Memory B cell (primary cell): ENCODE data around the gene HOXA5.
A peak's percentile ranks its signal among the peaks of the same experiment; 100 is the strongest.

Experiments
- ATAC-seq: fragments of 150-1000 bp; cut with Tn5 transposase; 2 replicates; pipeline ENCODE4 v1.10.0; 2021; ENCODE audit warnings: low read depth, mild to moderate bottlenecking, moderate library complexity
- DNase-seq, 2 donors: peaks; one replicate each; pipeline ENCODE4 v3.0.0; 2022; ENCODE audit warnings: low spot score in 2 of 2
- H3K27ac Mint-ChIP-seq: one replicate; pipeline ENCODE4 v1.8.0; 2022; ENCODE audit warnings: mild to moderate bottlenecking, moderate library complexity, mixed read lengths
- H3K27me3 Mint-ChIP-seq: one replicate; pipeline ENCODE4 v1.8.0; 2022; ENCODE audit warnings: mixed read lengths
- H3K36me3 Mint-ChIP-seq: one replicate; pipeline ENCODE4 v1.8.0; 2022; ENCODE audit warnings: mild to moderate bottlenecking, mixed read lengths
- H3K4me1 Mint-ChIP-seq: one replicate; pipeline ENCODE4 v1.8.0; 2022; ENCODE audit warnings: mixed read lengths
- H3K4me3 Mint-ChIP-seq: one replicate; pipeline ENCODE4 v1.8.0; 2022; ENCODE audit warnings: mild to moderate bottlenecking, moderate library complexity, mixed read lengths
- H3K9me3 Mint-ChIP-seq: one replicate; pipeline ENCODE4 v1.8.0; 2022; ENCODE audit warnings: mixed read lengths

The HOXA5 gene

GRCh38 chr7:27133409-27134231 lies 9.9 kb downstream of the HOXA5 start:
- Mint-ChIP-seq H3K4me3 (no peak overlapping the region), H3K36me3 (peaks cover 2% of the 10 kb centered on the region), H3K27me3 (peaks cover 16% of the 10 kb centered on the region), H3K27ac (no peak overlapping the region), H3K9me3 (peaks cover 2% of the 10 kb centered on the region), H3K4me1 (no peaks in the 10 kb centered on the region)
- no peak for DNase-seq
- no peak for ATAC-seq

GRCh38 chr7:27132978-27133377 lies 10.5 kb downstream of the HOXA5 start:
- H3K27ac Mint-ChIP-seq = no peak overlapping the region

GRCh38 chr7:27132214-27132613 lies 11.3 kb downstream of the HOXA5 start:
- H3K9me3 Mint-ChIP-seq = peaks cover 2% of the 10 kb centered on the region
- no peak overlapping the region for H3K4me3 Mint-ChIP-seq
- H3K27me3 Mint-ChIP-seq = peaks cover 17% of the 10 kb centered on the region
- peaks cover 2% of the 10 kb centered on the region for H3K36me3 Mint-ChIP-seq
- no peak overlapping the region for H3K27ac Mint-ChIP-seq
- H3K4me1 Mint-ChIP-seq = no peaks in the 10 kb centered on the region
- DNase-seq = no peak
- ATAC-seq = no peak

More at GRCh38 chr7:27132978-27133377, 10.5 kb downstream of the HOXA5 start:
- H3K27me3 Mint-ChIP-seq = peaks cover 17% of the 10 kb centered on the region
- peaks cover 2% of the 10 kb centered on the region for H3K36me3 Mint-ChIP-seq
- ATAC-seq = no peak
- no peaks in the 10 kb centered on the region for H3K4me1 Mint-ChIP-seq
- no peak for DNase-seq
- H3K9me3 Mint-ChIP-seq = peaks cover 2% of the 10 kb centered on the region
- no peak overlapping the region for H3K4me3 Mint-ChIP-seq

- no peak overlapping the region for H3K27ac Mint-ChIP-seq
- H3K4me3 Mint-ChIP-seq = peak overlapping the region; percentile 51
- DNase-seq (no peak), ATAC-seq (no peak)
- peaks cover 17% of the 10 kb centered on the region for H3K27me3 Mint-ChIP-seq
- H3K4me1 Mint-ChIP-seq = no peaks in the 10 kb centered on the region
- peaks cover 2% of the 10 kb centered on the region for H3K9me3 Mint-ChIP-seq
- peaks cover 2% of the 10 kb centered on the region for H3K36me3 Mint-ChIP-seq
Observed at GRCh38 chr7:27131390-27131819, 12.1 kb downstream of the HOXA5 start.

- peak; percentile 40 to 61 for DNase-seq
- H3K4me1 Mint-ChIP-seq = no peaks in the 10 kb centered on the region
- H3K9me3 Mint-ChIP-seq = peaks cover 2% of the 10 kb centered on the region
- H3K36me3 Mint-ChIP-seq = peaks cover 2% of the 10 kb centered on the region
- peak within 1 kb of the TSS; percentile 51 for H3K4me3 Mint-ChIP-seq
- peak; percentile 90 for ATAC-seq
- H3K27ac Mint-ChIP-seq = no peak within 1 kb of the TSS
- peaks cover 18% of the 10 kb centered on the region for H3K27me3 Mint-ChIP-seq
Observed at GRCh38 chr7:27130540-27131389, 12.7 kb downstream of the HOXA5 start, which contains the start of gene HOXA4. TSS of gene HOXA4 (minus strand) at chr7:27130757. CDS start at chr7:27130733, 24 bp downstream.

- Mint-ChIP-seq H3K9me3 (peaks cover 2% of the 10 kb centered on the region), H3K4me3 (no peak overlapping the region), H3K4me1 (no peaks in the 10 kb centered on the region), H3K36me3 (peaks cover 2% of the 10 kb centered on the region), H3K27me3 (peaks cover 20% of the 10 kb centered on the region), H3K27ac (no peak overlapping the region)
- ATAC-seq = peak; percentile 33
- peak in 1 of 2 donors; percentile 18 for DNase-seq
Observed at GRCh38 chr7:27129729-27130539, 13.5 kb downstream of the HOXA5 start.

GRCh38 chr7:27128776-27129728 lies 14.4 kb downstream of the HOXA5 start:
- DNase-seq (no peak), ATAC-seq (no peak)
- Mint-ChIP-seq H3K27me3 (peaks cover 16% of the 10 kb centered on the region), H3K36me3 (peaks cover 2% of the 10 kb centered on the region), H3K9me3 (peaks cover 2% of the 10 kb centered on the region), H3K4me3 (peak overlapping the region; percentile 25), H3K27ac (no peak overlapping the region), H3K4me1 (no peaks in the 10 kb centered on the region)

GRCh38 chr7:27128034-27128433 lies 15.4 kb downstream of the HOXA5 start:
- H3K27me3 Mint-ChIP-seq = peaks cover 15% of the 10 kb centered on the region
- H3K4me1 Mint-ChIP-seq = no peaks in the 10 kb centered on the region

GRCh38 chr7:27126596-27127327 lies 16.7 kb downstream of the HOXA5 start:
- no peak for DNase-seq
- Mint-ChIP-seq H3K4me3 (no peak overlapping the region), H3K9me3 (peaks cover 2% of the 10 kb centered on the region), H3K4me1 (no peaks in the 10 kb centered on the region), H3K27ac (no peak overlapping the region), H3K36me3 (peaks cover 2% of the 10 kb centered on the region), H3K27me3 (peaks cover 15% of the 10 kb centered on the region)
- no peak for ATAC-seq

More at GRCh38 chr7:27128034-27128433, 15.4 kb downstream of the HOXA5 start:
- DNase-seq (no peak), ATAC-seq (no peak)
- H3K4me3 Mint-ChIP-seq = no peak overlapping the region
- H3K9me3 Mint-ChIP-seq = peaks cover 2% of the 10 kb centered on the region
- no peak overlapping the region for H3K27ac Mint-ChIP-seq
- peaks cover 2% of the 10 kb centered on the region for H3K36me3 Mint-ChIP-seq

GRCh38 chr7:27125986-27126394 lies 17.5 kb downstream of the HOXA5 start:
- no peak overlapping the region for H3K4me3 Mint-ChIP-seq

GRCh38 chr7:27124902-27125689 lies 18.4 kb downstream of the HOXA5 start:
- Mint-ChIP-seq H3K4me1 (no peaks in the 10 kb centered on the region), H3K36me3 (peaks cover 2% of the 10 kb centered on the region), H3K27ac (no peak overlapping the region), H3K4me3 (no peak overlapping the region), H3K9me3 (peaks cover 2% of the 10 kb centered on the region), H3K27me3 (peaks cover 15% of the 10 kb centered on the region)
- DNase-seq (no peak), ATAC-seq (no peak)

More at GRCh38 chr7:27125986-27126394, 17.5 kb downstream of the HOXA5 start:
- no peak for DNase-seq
- no peaks in the 10 kb centered on the region for H3K4me1 Mint-ChIP-seq
- H3K27ac Mint-ChIP-seq = no peak overlapping the region
- ATAC-seq = no peak
- H3K27me3 Mint-ChIP-seq = peaks cover 15% of the 10 kb centered on the region
- H3K36me3 Mint-ChIP-seq = peaks cover 2% of the 10 kb centered on the region
- H3K9me3 Mint-ChIP-seq = peaks cover 2% of the 10 kb centered on the region
